Liver (tissue), 9 donors: Measurements from ENCODE around the gene KRTAP10-3. TPM values are rescaled to one million over a fixed set of nuclear protein-coding genes. Genes with fewer than 3 reads are reported as not detected.

ENCODE experiments used
- DNase-seq: peaks from one replicate; pipeline ENCODE4 v3.0.0-alpha.2; 2017; ENCODE audit warnings: low spot score
- H3K27ac ChIP-seq, 2 donors: one replicate each; pipeline ENCODE4 v1.7.0; 2013; ENCODE audit warnings: inconsistent platforms in 2 of 2, low read length in 2 of 2, control low read depth in 1 of 2, low read depth in 1 of 2, mild to moderate bottlenecking in 1 of 2
- H3K27me3 ChIP-seq, 4 donors: one replicate each; pipeline versions ENCODE4 v1.6.1 to v1.7.0; 2013; ENCODE audit warnings: low read length in 3 of 4, inconsistent platforms in 1 of 4, mild to moderate bottlenecking in 1 of 4, moderate library complexity in 1 of 4; ENCODE audit not compliant: control insufficient read depth in 4 of 4, insufficient read depth in 4 of 4
- H3K36me3 ChIP-seq, 4 donors: one replicate each; pipeline versions ENCODE4 v1.6.1 to v1.7.0; 2013; ENCODE audit warnings: low read length in 3 of 4, mild to moderate bottlenecking in 3 of 4, low read depth in 1 of 4, moderate library complexity in 1 of 4; ENCODE audit not compliant: control insufficient read depth in 4 of 4, insufficient read depth in 3 of 4
- H3K4me1 ChIP-seq, 4 donors: one replicate each; pipeline versions ENCODE4 v1.6.1 to v1.7.0; 2013; ENCODE audit warnings: low read length in 3 of 4, mild to moderate bottlenecking in 3 of 4, moderate library complexity in 1 of 4; ENCODE audit not compliant: control insufficient read depth in 4 of 4, insufficient read depth in 4 of 4
- H3K4me3 ChIP-seq, 3 donors: one replicate each; pipeline versions ENCODE4 v1.6.1 to v1.7.0; 2013; ENCODE audit warnings: low read length in 3 of 3, control low read depth in 1 of 3, low read depth in 1 of 3, mild to moderate bottlenecking in 1 of 3
- H3K9ac ChIP-seq, 2 donors: one replicate each; pipeline ENCODE4 v1.7.0; 2013; ENCODE audit warnings: low read length in 2 of 2, mild to moderate bottlenecking in 2 of 2, moderate library complexity in 2 of 2, control low read depth in 1 of 2, low read depth in 1 of 2
- H3K9me3 ChIP-seq, 4 donors: one replicate each; pipeline versions ENCODE4 v1.6.1 to v1.7.0; 2013; ENCODE audit warnings: low read length in 3 of 4; ENCODE audit not compliant: control insufficient read depth in 4 of 4
- ATF3 ChIP-seq: IDR thresholded peaks from 2 replicates; pipeline ENCODE4 v1.6.1; 2016; ENCODE audit warnings: antibody characterized with exemption
- CTCF ChIP-seq: fragments of 150-350 bp; IDR thresholded peaks from 2 replicates; pipeline ENCODE4 v1.5.1; 2017; ENCODE audit warnings: improper control_type of control experiment, low read depth, low read length; ENCODE audit not compliant: missing input control
- EGR1 ChIP-seq, 2 donors: IDR thresholded peaks; 2 replicates each; pipeline ENCODE4 v1.6.1; 2016 to 2018; ENCODE audit warnings: antibody characterized with exemption in 2 of 2, low read depth in 2 of 2
- FOXA1 ChIP-seq: IDR thresholded peaks from 2 replicates; pipeline ENCODE4 v1.6.1; 2016; ENCODE audit warnings: antibody characterized with exemption
- FOXA2 ChIP-seq: IDR thresholded peaks from 2 replicates; pipeline ENCODE4 v1.6.1; 2016; ENCODE audit warnings: antibody characterized with exemption
- HNF4A ChIP-seq, 2 donors: conservative IDR thresholded peaks; 2 replicates each; pipeline ENCODE4 v1.6.1; 2016; ENCODE audit warnings: antibody characterized with exemption in 2 of 2, mild to moderate bottlenecking in 2 of 2
- HNF4G ChIP-seq: IDR thresholded peaks from 2 replicates; pipeline ENCODE4 v1.6.1; 2016; ENCODE audit warnings: antibody characterized with exemption
- JUND ChIP-seq, 2 donors: IDR thresholded peaks; 2 replicates each; pipeline ENCODE4 v1.6.1; 2016; ENCODE audit warnings: antibody characterized with exemption in 2 of 2
- MAX ChIP-seq: IDR thresholded peaks from 2 replicates; pipeline ENCODE4 v1.6.1; 2016; ENCODE audit warnings: antibody characterized with exemption
- NR2F2 ChIP-seq: IDR thresholded peaks from 2 replicates; pipeline ENCODE4 v1.6.1; 2016; ENCODE audit warnings: antibody characterized with exemption
- RAD21 ChIP-seq, 2 donors: IDR thresholded peaks; 2 replicates each; pipeline ENCODE4 v1.6.1; 2016; ENCODE audit warnings: antibody characterized with exemption in 2 of 2, mild to moderate bottlenecking in 2 of 2
- REST ChIP-seq: IDR thresholded peaks from 2 replicates; pipeline ENCODE4 v1.6.1; 2016; ENCODE audit warnings: antibody characterized with exemption, mild to moderate bottlenecking
- RXRA ChIP-seq, 2 donors: IDR thresholded peaks; 2 replicates each; pipeline ENCODE4 v1.6.1; 2017 to 2018; ENCODE audit warnings: antibody characterized with exemption in 2 of 2, mild to moderate bottlenecking in 1 of 2
- TAF1 ChIP-seq: conservative IDR thresholded peaks from 2 replicates; pipeline ENCODE4 v1.6.1; 2016; ENCODE audit warnings: antibody characterized with exemption, mild to moderate bottlenecking
- YY1 ChIP-seq: IDR thresholded peaks from 2 replicates; pipeline ENCODE4 v1.6.1; 2016; ENCODE audit warnings: antibody characterized with exemption, mild to moderate bottlenecking
- ZBTB33 ChIP-seq: IDR thresholded peaks from 2 replicates; pipeline ENCODE4 v1.6.1; 2016; ENCODE audit warnings: antibody characterized with exemption
- WGBS: extraction: QIAGEN DNeasy Blood & Tissue Kit; methylation state at CpG from one replicate; pipeline ENCODE4 v1.1.7; 2013; 5-methylcytosine and 5-hydroxymethylcytosine counted together
- polyA plus RNA-seq, 2 donors: library from polyadenylated mRNA; stranded (reverse) in 1 of 2; unstranded in 1 of 2; fragments of 200-250 nt in 1 of 2; fragments of >200 nt in 1 of 2; fragmentation: Nextera tagmentation in 1 of 2; extraction: Ambion mirVana in 1 of 2; gene quantifications; one replicate each; pipeline versions ENCODE4 v1.2.1 to v1.2.3, GENCODE V29; 2013 to 2015
- total RNA-seq, 2 donors: library from RNA; depleted of rRNA; stranded (reverse); fragments of >200 nt; gene quantifications; one replicate each; pipeline ENCODE4 v1.2.3, GENCODE V29; 2014
- donor health status: healthy.
- donor health status: healthy.
- donor health status: healthy.
- donor health status: healthy.
- donor health status: healthy.

KRTAP10-3 gene
- total and polyA plus RNA-seq, 4 donors, result not detected

- Histone ChIP-seq H3K9me3 (no peaks in the 10 kb centered on the region), H3K4me1 (peaks cover 0 to 11% (median 3%) of the 10 kb centered on the region in 4 donors), H3K36me3 (no peaks in the 10 kb centered on the region), H3K9ac (no peak overlapping the region), H3K27ac (no peak overlapping the region), H3K27me3 (no peaks in the 10 kb centered on the region), H3K4me3 (no peak overlapping the region)
- TF ChIP-seq HNF4A (conservative IDR thresholded peaks at IDR 0.05) (no peak), RXRA (IDR thresholded peaks at IDR 0.05) (no peak), FOXA2 (no peak), EGR1 (IDR thresholded peaks at IDR 0.05; ENCODE audit: low read depth in 2 of 2) (no peak), REST (no peak), ATF3 (no peak), MAX (no peak), JUND (IDR thresholded peaks at IDR 0.05) (no peak), ZBTB33 (no peak), YY1 (no peak), HNF4G (no peak), TAF1 (no peak), NR2F2 (no peak), RAD21 (IDR thresholded peaks at IDR 0.05) (no peak), CTCF (no peak), FOXA1 (no peak)
- no peak for DNase-seq
- WGBS, result 87% methylated on average over 31 of the region's 31 CpGs
Observed at GRCh38 chr21:44520326-44521300, 38.0 kb downstream of the KRTAP10-3 start.
